GM12891 (cell line): ENCODE measurements around the gene GYPE.
"Not testable (repeated sequence)": the region's sequence is repeated elsewhere in the genome, so short reads cannot be mapped to it uniquely, and the experiment has no call there.

Experiments used
- PAX5 ChIP-seq: IDR thresholded peaks from 2 replicates; pipeline ENCODE4 v1.6.1; 2011; ENCODE audit warnings: low read length, moderate library complexity, mild to moderate bottlenecking; ENCODE audit not compliant: insufficient read depth, severe bottlenecking
- POLR2A ChIP-seq: IDR thresholded peaks from 2 replicates; pipeline ENCODE4 v1.6.1; 2011; ENCODE audit warnings: low read depth, low read length, control low read depth
- POLR2AphosphoS5 ChIP-seq: IDR thresholded peaks from 2 replicates; pipeline ENCODE4 v1.6.1; 2011; ENCODE audit warnings: low read depth, low read length, control low read depth
- POU2F2 ChIP-seq: IDR thresholded peaks from 2 replicates; pipeline ENCODE4 v1.6.1; 2011; ENCODE audit warnings: low read depth, mild to moderate bottlenecking, control low read depth, low read length, moderate library complexity
- SPI1 ChIP-seq: IDR thresholded peaks from 2 replicates; pipeline ENCODE4 v1.6.1; 2011; ENCODE audit warnings: low read depth, low read length, control low read depth
- TAF1 ChIP-seq: IDR thresholded peaks from 2 replicates; pipeline ENCODE4 v1.6.1; 2011; ENCODE audit warnings: low read depth, low read length, control low read depth

GRCh38 chr4:143950967-143951366 lies 45.6 kb upstream of the GYPE start:
- not testable (repeated sequence) for TF ChIP-seq POLR2A, POU2F2, POLR2AphosphoS5, PAX5, TAF1, SPI1
